Neural progenitor cell (in vitro differentiated cells): ENCODE results near the gene PSMC1. TPM values are rescaled to one million over a fixed set of nuclear protein-coding genes. Genes with fewer than 3 reads are reported as not detected.

Experiments
- DNase-seq: peaks from one replicate; pipeline ENCODE4 v3.0.0-alpha.2; 2016; ENCODE audit warnings: low spot score
- H2AFZ ChIP-seq: fragments of 200-600 bp; sonication (generic); replicated peaks from 2 replicates; pipeline ENCODE4 v1.6.1; 2016; ENCODE audit warnings: antibody characterized with exemption
- H3F3A ChIP-seq: fragments of 200-600 bp; sonication (generic); 2 replicates; pipeline ENCODE4 v1.6.1; 2016; ENCODE audit warnings: antibody characterized with exemption, low read depth
- H3K27ac ChIP-seq: fragments of 200-600 bp; sonication (generic); 2 replicates; pipeline ENCODE4 v1.5.1; 2016; ENCODE audit warnings: mild to moderate bottlenecking
- H3K27me3 ChIP-seq: fragments of 200-600 bp; sonication (generic); 2 replicates; pipeline ENCODE4 v1.6.1; 2016; ENCODE audit warnings: mild to moderate bottlenecking, moderate library complexity
- H3K36me3 ChIP-seq: fragments of 200-600 bp; sonication (generic); 2 replicates; pipeline ENCODE4 v1.5.1; 2016
- H3K4me1 ChIP-seq: fragments of 200-600 bp; sonication (generic); 2 replicates; pipeline ENCODE4 v1.6.1; 2016; ENCODE audit warnings: mixed run types
- H3K4me2 ChIP-seq: fragments of 200-600 bp; sonication (generic); 2 replicates; pipeline ENCODE4 v1.6.1; 2016
- H3K4me3 ChIP-seq: fragments of 200-600 bp; sonication (generic); 2 replicates; pipeline ENCODE4 v1.5.1; 2016
- H3K79me2 ChIP-seq: fragments of 200-600 bp; sonication (generic); 2 replicates; pipeline ENCODE4 v1.6.1; 2016; ENCODE audit warnings: low read depth
- H3K9ac ChIP-seq: fragments of 200-600 bp; sonication (generic); 2 replicates; pipeline ENCODE4 v1.6.1; 2016
- H3K9me3 ChIP-seq: fragments of 200-600 bp; sonication (generic); 2 replicates; pipeline ENCODE4 v1.5.1; 2016; ENCODE audit warnings: low read depth
- H4K20me1 ChIP-seq: fragments of 200-600 bp; sonication (generic); 2 replicates; pipeline ENCODE4 v1.6.1; 2016; ENCODE audit warnings: low read depth
- H3K27ac Mint-ChIP-seq: 3 replicates; pipeline ENCODE4 v1.8.0; 2021; ENCODE audit warnings: mixed read lengths
- H3K27me3 Mint-ChIP-seq: 2 replicates; pipeline ENCODE4 v1.8.0; 2022; ENCODE audit warnings: low read depth, mild to moderate bottlenecking, inconsistent platforms, moderate library complexity, mixed read lengths; ENCODE audit not compliant: insufficient read depth
- H3K36me3 Mint-ChIP-seq: 3 replicates; pipeline ENCODE4 v1.8.0; 2021; ENCODE audit warnings: mixed read lengths
- H3K4me1 Mint-ChIP-seq: 3 replicates; pipeline ENCODE4 v1.8.0; 2021; ENCODE audit warnings: mixed read lengths
- H3K4me3 Mint-ChIP-seq: 3 replicates; pipeline ENCODE4 v1.8.0; 2021; ENCODE audit warnings: mild to moderate bottlenecking, moderate library complexity, mixed read lengths
- H3K9me3 Mint-ChIP-seq: 3 replicates; pipeline ENCODE4 v1.8.0; 2020; ENCODE audit warnings: mixed read lengths
- EZH2 ChIP-seq: fragments of 200-600 bp; sonication (generic); IDR thresholded peaks from 2 replicates; pipeline ENCODE4 v1.6.1; 2017; ENCODE audit warnings: antibody characterized with exemption, mild to moderate bottlenecking, moderate library complexity
- EZH2phosphoT487 ChIP-seq: fragments of 200-600 bp; sonication (generic); IDR thresholded peaks from 2 replicates; pipeline ENCODE4 v1.6.1; 2017; ENCODE audit warnings: antibody characterized with exemption
- total RNA-seq: library from RNA; depleted of rRNA; stranded (reverse); fragments of >200 nt; gene quantifications from 2 replicates; pipeline ENCODE4 v1.2.3, GENCODE V29; 2015; ENCODE audit warnings: low replicate concordance
- TF ChIP-seq, protein P1 (sequence below): fragments of 200-600 bp; sonication (generic); IDR thresholded peaks from 2 replicates; pipeline ENCODE4 v1.5.1; 2017; ENCODE audit warnings: antibody characterized with exemption, mild to moderate bottlenecking

The PSMC1 gene
- total RNA-seq, 1 donor from 2014 or later = 233 TPM

DNA sequence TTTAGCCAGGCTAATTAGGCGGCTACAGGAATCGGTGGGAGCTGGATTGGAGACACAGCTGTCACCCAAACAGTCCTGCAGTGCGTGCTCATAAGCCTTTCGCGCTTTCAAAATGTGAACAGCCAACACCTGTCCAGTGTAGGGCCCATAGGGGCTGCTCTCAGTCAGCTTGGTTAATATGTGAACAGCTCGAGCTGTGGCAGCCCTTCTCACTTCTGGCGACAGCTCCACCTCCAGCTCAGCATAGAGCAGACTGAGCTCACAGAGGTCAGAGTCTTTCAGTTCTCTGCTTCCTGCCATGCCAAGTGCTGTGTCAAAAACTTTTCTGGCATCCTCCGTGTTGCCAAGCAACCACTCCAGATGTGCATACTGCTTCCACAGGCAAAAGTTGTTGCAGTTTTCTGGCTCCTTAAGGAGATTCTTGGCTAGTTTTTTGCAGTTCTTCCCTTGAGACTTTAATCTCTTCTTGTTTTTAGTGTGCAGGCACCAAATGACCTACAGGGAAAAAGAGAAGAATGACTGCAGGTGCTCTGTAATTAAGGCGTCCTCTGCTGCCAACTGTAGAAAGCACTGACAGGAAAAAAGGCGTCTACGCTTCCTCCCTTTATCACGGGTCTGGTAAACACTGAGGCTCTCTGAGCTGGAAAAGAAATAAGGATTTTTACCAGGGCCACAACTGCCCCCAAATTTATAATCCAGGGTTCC is 32.5 kb downstream of the PSMC1 start:
- H3K27ac ChIP-seq = no peak overlapping the region
- DNase-seq = no peak
- no peak overlapping the region for H3K4me3 Mint-ChIP-seq
- no peaks in the 10 kb centered on the region for H3K9me3 ChIP-seq
- peaks cover 6% of the 10 kb centered on the region for H3K4me1 Mint-ChIP-seq
- H3K27me3 Mint-ChIP-seq = peaks cover 3% of the 10 kb centered on the region
- H4K20me1 ChIP-seq = no peaks in the 10 kb centered on the region
- no peak overlapping the region for H3K4me2 ChIP-seq
- H3K9ac ChIP-seq = no peak overlapping the region
- TF ChIP-seq, protein P1, sequence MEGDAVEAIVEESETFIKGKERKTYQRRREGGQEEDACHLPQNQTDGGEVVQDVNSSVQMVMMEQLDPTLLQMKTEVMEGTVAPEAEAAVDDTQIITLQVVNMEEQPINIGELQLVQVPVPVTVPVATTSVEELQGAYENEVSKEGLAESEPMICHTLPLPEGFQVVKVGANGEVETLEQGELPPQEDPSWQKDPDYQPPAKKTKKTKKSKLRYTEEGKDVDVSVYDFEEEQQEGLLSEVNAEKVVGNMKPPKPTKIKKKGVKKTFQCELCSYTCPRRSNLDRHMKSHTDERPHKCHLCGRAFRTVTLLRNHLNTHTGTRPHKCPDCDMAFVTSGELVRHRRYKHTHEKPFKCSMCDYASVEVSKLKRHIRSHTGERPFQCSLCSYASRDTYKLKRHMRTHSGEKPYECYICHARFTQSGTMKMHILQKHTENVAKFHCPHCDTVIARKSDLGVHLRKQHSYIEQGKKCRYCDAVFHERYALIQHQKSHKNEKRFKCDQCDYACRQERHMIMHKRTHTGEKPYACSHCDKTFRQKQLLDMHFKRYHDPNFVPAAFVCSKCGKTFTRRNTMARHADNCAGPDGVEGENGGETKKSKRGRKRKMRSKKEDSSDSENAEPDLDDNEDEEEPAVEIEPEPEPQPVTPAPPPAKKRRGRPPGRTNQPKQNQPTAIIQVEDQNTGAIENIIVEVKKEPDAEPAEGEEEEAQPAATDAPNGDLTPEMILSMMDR = no peak
- TF ChIP-seq EZH2phosphoT487 = no peak
- no peak for TF ChIP-seq EZH2
- no peaks in the 10 kb centered on the region for H3K79me2 ChIP-seq
- no peaks in the 10 kb centered on the region for H3K27me3 ChIP-seq
- no peaks in the 10 kb centered on the region for H3K4me1 ChIP-seq
- no peaks in the 10 kb centered on the region for H3F3A ChIP-seq
- no peak overlapping the region for H3K4me3 ChIP-seq
- no peaks in the 10 kb centered on the region for H3K36me3 ChIP-seq
- peaks cover 9% of the 10 kb centered on the region for H3K36me3 Mint-ChIP-seq
- no peak overlapping the region for H2AFZ ChIP-seq
- H3K27ac Mint-ChIP-seq = no peak overlapping the region
- no peaks in the 10 kb centered on the region for H3K9me3 Mint-ChIP-seq

DNA sequence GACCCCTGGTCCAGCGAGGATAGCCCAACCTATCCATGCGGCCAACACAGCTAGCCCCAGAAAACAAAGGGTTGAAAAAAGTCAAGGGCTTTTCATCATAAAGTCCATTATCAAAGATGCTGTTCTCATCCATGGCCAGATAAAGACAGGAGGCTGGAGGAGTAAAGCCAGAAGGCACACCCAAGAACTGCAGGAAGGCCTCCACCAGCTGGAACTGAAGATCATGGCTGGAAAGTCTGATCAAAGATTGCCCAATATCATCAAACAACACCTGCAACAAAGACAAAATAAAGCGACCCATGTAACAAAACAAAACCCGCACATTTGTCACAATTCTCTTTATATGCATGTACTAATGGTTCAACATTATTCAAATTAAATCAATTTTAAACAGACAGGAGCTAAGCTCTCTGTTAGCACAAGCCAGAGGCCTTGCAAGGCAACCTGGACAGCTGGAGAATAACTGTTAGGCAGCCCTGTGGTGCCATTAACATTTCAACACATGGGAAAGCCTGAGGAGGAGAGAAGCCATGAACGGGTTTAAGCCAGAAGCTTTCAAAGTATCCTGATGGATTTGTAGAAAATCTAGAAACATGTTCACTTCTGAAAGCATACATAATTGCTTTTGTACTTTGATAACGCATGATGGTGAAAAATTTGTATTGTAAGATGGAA is 34.1 kb downstream of the PSMC1 start:
- no peak overlapping the region for H3K9ac ChIP-seq
- H3K4me2 ChIP-seq = no peak overlapping the region
- H3K9me3 ChIP-seq = no peaks in the 10 kb centered on the region
- TF ChIP-seq, protein P1 = no peak
- TF ChIP-seq EZH2 = no peak
- no peak for TF ChIP-seq EZH2phosphoT487
- Mint-ChIP-seq H3K36me3 (peaks cover 12% of the 10 kb centered on the region), H3K4me1 (peaks cover 6% of the 10 kb centered on the region), H3K27me3 (peaks cover 3% of the 10 kb centered on the region), H3K4me3 (no peak overlapping the region), H3K9me3 (no peaks in the 10 kb centered on the region), H3K27ac (no peak overlapping the region)
- H3K27me3 ChIP-seq = no peaks in the 10 kb centered on the region
- H3K79me2 ChIP-seq = no peaks in the 10 kb centered on the region
- no peak overlapping the region for H2AFZ ChIP-seq
- no peaks in the 10 kb centered on the region for H3F3A ChIP-seq
- H3K4me1 ChIP-seq = no peaks in the 10 kb centered on the region
- DNase-seq = no peak
- H4K20me1 ChIP-seq = no peaks in the 10 kb centered on the region
- no peak overlapping the region for H3K27ac ChIP-seq
- no peak overlapping the region for H3K4me3 ChIP-seq
- no peaks in the 10 kb centered on the region for H3K36me3 ChIP-seq

DNA sequence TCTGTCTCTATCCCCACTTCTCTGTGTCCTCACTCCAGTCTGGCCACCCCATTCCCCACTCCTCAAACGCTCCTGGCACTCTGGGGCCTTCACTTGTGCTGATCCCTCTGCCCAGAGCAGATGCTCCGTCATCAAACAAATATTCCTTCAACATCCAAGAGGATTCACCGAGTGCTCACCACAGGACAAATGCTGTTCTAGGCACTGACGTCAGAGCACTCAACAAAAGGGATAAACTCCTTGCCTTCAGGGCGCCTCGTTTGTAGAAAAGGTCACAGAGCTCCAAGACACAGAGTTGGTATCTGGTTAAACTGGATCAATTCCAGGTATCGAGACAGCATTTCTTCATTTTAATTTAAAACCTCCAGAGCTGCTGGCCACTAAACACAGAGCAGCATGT is 35.3 kb downstream of the PSMC1 start:
- Histone ChIP-seq H3K4me2 (no peak overlapping the region), H3K4me1 (no peaks in the 10 kb centered on the region), H3K36me3 (no peaks in the 10 kb centered on the region), H3K27ac (no peak overlapping the region), H4K20me1 (no peaks in the 10 kb centered on the region), H3K9me3 (no peaks in the 10 kb centered on the region), H3F3A (no peaks in the 10 kb centered on the region), H3K27me3 (no peaks in the 10 kb centered on the region), H3K79me2 (no peaks in the 10 kb centered on the region), H3K9ac (no peak overlapping the region), H2AFZ (no peak overlapping the region), H3K4me3 (no peak overlapping the region)
- Mint-ChIP-seq H3K4me1 (peaks cover 6% of the 10 kb centered on the region), H3K27ac (no peak overlapping the region), H3K36me3 (peaks cover 12% of the 10 kb centered on the region), H3K4me3 (no peak overlapping the region), H3K27me3 (peaks cover 3% of the 10 kb centered on the region), H3K9me3 (no peaks in the 10 kb centered on the region)
- DNase-seq = no peak
- TF ChIP-seq EZH2 = no peak
